Lower lobe of right lung (tissue), 2 donors: Measurements from ENCODE around the gene MT1HL1. TPM values are rescaled to one million over a fixed set of nuclear protein-coding genes. Genes with fewer than 3 reads are reported as not detected.
"Not testable (repeated sequence)": the region's sequence is repeated elsewhere in the genome, so short reads cannot be mapped to it uniquely, and the experiment has no call there.

Experiments
- ATAC-seq, 2 donors: fragments of 200-7000 bp; cut with Tn5 transposase; one replicate each; pipeline ENCODE4 v1.9.1; 2020 to 2022; ENCODE audit warnings: mild to moderate bottlenecking in 2 of 2, moderate library complexity in 2 of 2
- DNase-seq: peaks from one replicate; pipeline ENCODE4 v3.0.0-alpha.2; 2020
- H3K27ac ChIP-seq: fragments of 200-600 bp; one replicate; pipeline ENCODE4 v1.8.0; 2022
- H3K27me3 ChIP-seq: fragments of 200-600 bp; one replicate; pipeline ENCODE4 v1.8.0; 2022; ENCODE audit warnings: low read depth
- H3K36me3 ChIP-seq: fragments of 200-600 bp; one replicate; pipeline ENCODE4 v1.8.0; 2022; ENCODE audit warnings: mild to moderate bottlenecking
- H3K4me1 ChIP-seq: fragments of 200-600 bp; one replicate; pipeline ENCODE4 v1.8.0; 2022
- H3K4me3 ChIP-seq: fragments of 200-600 bp; one replicate; pipeline ENCODE4 v1.8.0; 2022; ENCODE audit warnings: mild to moderate bottlenecking
- H3K9me3 ChIP-seq: fragments of 200-600 bp; one replicate; pipeline ENCODE4 v1.8.0; 2022
- intact Hi-C: fragments of 100-400 bp; cut with DNase I; formaldehyde crosslinking; loops from one replicate; pipeline ENCODE4 v1.11.0; 2022
- total RNA-seq: library from RNA; stranded (reverse); fragmentation: NEBNext Ultra II Directional; extraction: Animal tissue kit (Norgen Biotek cat#: 25700); gene quantifications from one replicate; pipeline ENCODE4 v1.2.1, GENCODE V29; 2021
- TF ChIP-seq, protein P1 (sequence below): fragments of 200-600 bp; IDR thresholded peaks from one replicate; pipeline ENCODE4 v1.8.0; 2022; ENCODE audit warnings: antibody characterized with exemption, mild to moderate bottlenecking
- donor health status: DM: no; HTN: yes; CAD: no; lungs with severe emphysema.

MT1HL1 gene
- total RNA-seq, 1 donor from 2014 or later: not detected

DNA sequence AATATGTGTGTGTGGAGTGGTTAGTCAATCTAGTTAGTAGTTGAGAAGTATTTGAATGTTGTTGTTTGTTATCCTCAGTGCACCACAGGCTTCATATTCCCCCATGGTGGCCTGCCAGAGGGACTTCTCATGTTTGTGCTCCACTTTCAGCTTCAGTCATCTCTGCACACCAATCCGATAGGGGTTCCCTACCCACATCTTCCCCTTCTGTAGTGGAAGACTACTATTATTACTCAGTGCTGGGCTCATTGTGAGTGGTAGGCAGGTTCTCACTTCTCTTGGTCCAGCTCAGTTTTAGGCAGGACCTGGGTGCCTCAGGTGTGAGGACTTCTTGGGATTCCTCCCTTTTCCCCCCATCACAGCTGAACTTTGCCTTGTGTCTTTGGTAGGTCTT is 14.2 kb downstream of the MT1HL1 start:
- H3K27ac ChIP-seq: no peak overlapping the region
- no peaks in the 10 kb centered on the region for H3K4me1 ChIP-seq
- H3K36me3 ChIP-seq: no peaks in the 10 kb centered on the region
- no peaks in the 10 kb centered on the region for H3K9me3 ChIP-seq
- ATAC-seq (no peak), DNase-seq (no peak)
- TF ChIP-seq, protein P1, sequence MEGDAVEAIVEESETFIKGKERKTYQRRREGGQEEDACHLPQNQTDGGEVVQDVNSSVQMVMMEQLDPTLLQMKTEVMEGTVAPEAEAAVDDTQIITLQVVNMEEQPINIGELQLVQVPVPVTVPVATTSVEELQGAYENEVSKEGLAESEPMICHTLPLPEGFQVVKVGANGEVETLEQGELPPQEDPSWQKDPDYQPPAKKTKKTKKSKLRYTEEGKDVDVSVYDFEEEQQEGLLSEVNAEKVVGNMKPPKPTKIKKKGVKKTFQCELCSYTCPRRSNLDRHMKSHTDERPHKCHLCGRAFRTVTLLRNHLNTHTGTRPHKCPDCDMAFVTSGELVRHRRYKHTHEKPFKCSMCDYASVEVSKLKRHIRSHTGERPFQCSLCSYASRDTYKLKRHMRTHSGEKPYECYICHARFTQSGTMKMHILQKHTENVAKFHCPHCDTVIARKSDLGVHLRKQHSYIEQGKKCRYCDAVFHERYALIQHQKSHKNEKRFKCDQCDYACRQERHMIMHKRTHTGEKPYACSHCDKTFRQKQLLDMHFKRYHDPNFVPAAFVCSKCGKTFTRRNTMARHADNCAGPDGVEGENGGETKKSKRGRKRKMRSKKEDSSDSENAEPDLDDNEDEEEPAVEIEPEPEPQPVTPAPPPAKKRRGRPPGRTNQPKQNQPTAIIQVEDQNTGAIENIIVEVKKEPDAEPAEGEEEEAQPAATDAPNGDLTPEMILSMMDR: no peak
- no peak overlapping the region for H3K4me3 ChIP-seq
- intact Hi-C loops: no loop called here
- no peaks in the 10 kb centered on the region for H3K27me3 ChIP-seq

DNA sequence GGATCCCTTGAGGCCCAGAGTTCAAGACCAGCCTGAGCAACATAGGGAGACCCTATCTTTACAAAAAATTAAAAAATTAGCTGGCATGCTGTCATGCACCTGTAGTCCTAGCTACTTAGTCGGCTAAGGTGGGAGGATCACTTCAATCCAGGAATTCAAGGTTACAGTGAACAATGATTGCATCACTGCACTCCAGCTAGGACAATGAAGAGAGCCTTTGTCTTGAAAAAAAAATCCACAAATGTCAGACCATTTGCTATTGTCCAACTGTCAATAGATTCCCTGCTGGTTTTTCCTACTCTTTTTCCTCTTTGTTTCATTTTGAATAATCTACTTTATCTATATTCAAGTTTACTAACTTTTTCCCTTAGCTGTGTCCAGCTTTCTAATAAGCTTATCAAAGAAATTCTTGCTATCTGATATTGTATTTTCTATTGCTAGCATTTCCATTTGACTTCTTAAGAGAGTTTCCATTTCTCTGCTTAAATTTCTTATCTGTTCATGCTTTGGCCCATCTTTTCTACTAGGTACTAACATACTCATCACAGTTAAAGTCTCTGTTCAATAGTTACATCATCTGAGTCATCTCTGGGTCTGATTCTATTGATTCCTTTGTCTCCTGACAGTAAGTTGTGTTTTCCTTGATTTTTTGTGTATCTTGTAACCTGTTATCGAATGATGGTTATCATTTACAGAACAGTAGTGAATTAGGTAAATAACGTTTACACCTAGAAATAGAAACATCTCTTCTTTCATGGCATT is 14.8 kb downstream of the MT1HL1 start:
- intact Hi-C loops: no loop called here
- ATAC-seq: no peak

DNA sequence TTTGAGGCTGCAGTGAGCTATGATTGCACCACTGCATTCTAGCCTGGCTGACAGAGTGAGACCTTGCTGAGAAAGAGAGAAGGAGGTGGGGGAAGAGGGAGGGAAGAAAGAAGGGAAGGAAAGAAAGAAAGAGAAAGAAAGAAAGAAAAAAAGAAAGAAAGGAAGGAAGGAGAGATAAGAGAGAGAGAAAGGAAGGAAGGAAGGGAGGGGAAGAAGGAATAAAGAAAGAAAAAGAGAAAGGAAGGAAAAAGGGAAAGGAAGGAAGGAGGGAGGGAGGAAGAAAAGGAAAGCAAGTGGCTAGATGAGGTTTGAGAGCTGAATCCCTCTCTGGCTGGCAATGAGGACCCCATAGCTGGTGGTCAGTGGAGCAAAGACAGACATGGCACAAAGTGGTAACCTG is 20.4 kb downstream of the MT1HL1 start:
- intact Hi-C loops: no loop called here
- ATAC-seq (no peak), DNase-seq (no peak)
- Histone ChIP-seq H3K36me3 (no peaks in the 10 kb centered on the region), H3K27me3 (no peaks in the 10 kb centered on the region), H3K27ac (no peak overlapping the region), H3K4me1 (no peaks in the 10 kb centered on the region), H3K4me3 (no peak overlapping the region), H3K9me3 (no peaks in the 10 kb centered on the region)
- TF ChIP-seq, protein P1: no peak

More for the DNA sequence above, 14.8 kb downstream of the MT1HL1 start:
- no peak for DNase-seq
- H3K27ac ChIP-seq: no peak overlapping the region
- no peak overlapping the region for H3K4me3 ChIP-seq
- no peaks in the 10 kb centered on the region for H3K4me1 ChIP-seq
- no peaks in the 10 kb centered on the region for H3K36me3 ChIP-seq
- TF ChIP-seq, protein P1: no peak
- H3K27me3 ChIP-seq: no peaks in the 10 kb centered on the region
- H3K9me3 ChIP-seq: no peaks in the 10 kb centered on the region

DNA sequence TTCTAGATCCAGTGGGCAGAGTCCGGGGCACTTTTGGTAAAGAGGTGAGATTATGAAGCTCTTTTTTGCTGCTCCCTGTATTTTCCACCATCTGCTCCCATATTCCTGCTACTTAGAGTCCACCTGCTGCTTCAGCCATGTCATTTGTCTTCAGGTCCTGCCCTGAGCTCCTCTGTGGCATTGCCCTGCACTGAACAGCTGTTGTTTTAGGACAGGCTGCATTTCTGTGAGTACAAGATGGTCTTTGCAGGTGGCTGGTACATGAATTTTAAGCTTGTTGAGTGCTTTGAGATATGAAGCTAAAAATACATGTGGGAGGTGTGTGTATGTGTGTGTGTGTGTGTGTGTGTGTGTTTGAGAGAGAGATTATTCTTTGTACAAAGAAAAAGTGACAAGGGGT is 21.9 kb downstream of the MT1HL1 start:
- intact Hi-C loops: no loop called here

DNA sequence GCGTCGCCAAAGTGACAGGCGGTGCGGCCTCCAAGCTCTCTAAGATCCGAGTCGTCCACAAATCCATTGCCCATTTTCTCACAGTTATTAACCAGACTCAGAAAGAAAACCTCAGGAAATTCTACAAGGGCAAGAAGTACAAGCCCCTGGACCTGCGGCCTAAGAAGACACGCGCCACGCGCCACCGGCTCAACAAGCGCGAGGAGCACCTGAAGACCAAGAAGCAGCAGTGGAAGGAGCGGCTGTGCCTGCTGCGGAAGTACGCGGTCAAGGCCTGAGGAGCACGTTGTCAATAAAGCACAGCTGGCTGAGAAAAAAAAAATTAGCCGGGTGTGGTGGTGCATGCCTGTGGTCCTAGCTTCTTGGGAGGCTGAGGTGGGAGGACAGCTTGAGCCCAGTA is 22.8 kb downstream of the MT1HL1 start:
- H3K9me3 ChIP-seq, intact Hi-C loops, H3K36me3 ChIP-seq, DNase-seq, H3K27ac ChIP-seq, H3K4me3 ChIP-seq, H3K4me1 ChIP-seq, H3K27me3 ChIP-seq, ATAC-seq: not testable (repeated sequence)

More for the DNA sequence above, 21.9 kb downstream of the MT1HL1 start:
- DNase-seq (no peak), ATAC-seq (no peak)
- Histone ChIP-seq H3K27me3 (no peaks in the 10 kb centered on the region), H3K4me1 (no peaks in the 10 kb centered on the region), H3K27ac (no peak overlapping the region), H3K36me3 (no peaks in the 10 kb centered on the region), H3K9me3 (no peaks in the 10 kb centered on the region), H3K4me3 (no peak overlapping the region)
- TF ChIP-seq, protein P1: no peak

DNA sequence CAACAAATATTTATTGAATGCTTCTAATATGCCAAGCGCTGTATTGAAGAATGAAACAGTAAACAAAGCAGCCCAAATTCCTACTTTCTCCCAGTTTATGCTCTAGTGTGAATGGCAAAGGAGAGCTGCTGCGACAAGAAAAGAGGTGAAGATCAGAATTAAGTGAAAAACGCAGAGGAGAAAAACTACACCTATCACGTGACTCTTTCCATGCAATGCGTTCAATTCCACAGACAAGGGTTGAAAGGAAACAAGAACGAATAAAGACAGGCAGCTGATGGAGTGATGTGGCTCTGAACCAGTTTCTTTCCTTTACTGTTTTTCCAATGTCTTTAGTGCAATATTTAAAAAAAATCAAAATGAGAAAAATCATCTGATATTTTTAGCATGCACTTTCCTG is 23.6 kb downstream of the MT1HL1 start:
- ATAC-seq: no peak
- intact Hi-C loops: no loop called here

More for the DNA sequence above, 23.6 kb downstream of the MT1HL1 start:
- Histone ChIP-seq H3K9me3 (no peaks in the 10 kb centered on the region), H3K36me3 (no peaks in the 10 kb centered on the region), H3K27me3 (no peaks in the 10 kb centered on the region), H3K4me1 (no peaks in the 10 kb centered on the region), H3K27ac (no peak overlapping the region), H3K4me3 (no peak overlapping the region)
- DNase-seq: no peak
- TF ChIP-seq, protein P1: no peak
